PFSK-1 (cell line): ENCODE data around the gene CRYBA4. TPM values are rescaled to one million over a fixed set of nuclear protein-coding genes. Genes with fewer than 3 reads are reported as not detected.

Source experiments
- FOXP2 ChIP-seq: optimal IDR thresholded peaks from 2 replicates; pipeline ENCODE3; 2011; ENCODE audit warnings: borderline replicate concordance, control low read depth, inconsistent platforms; ENCODE audit not compliant: insufficient read depth; ENCODE audit errors: extremely low read length, extremely low read depth
- POLR2AphosphoS5 ChIP-seq: IDR thresholded peaks from 2 replicates; pipeline ENCODE4 v1.6.1; 2012; ENCODE audit warnings: low read depth, mild to moderate bottlenecking, control low read depth, low read length, moderate library complexity
- SIN3A ChIP-seq: IDR thresholded peaks from 2 replicates; pipeline ENCODE4 v1.6.1; 2012; ENCODE audit warnings: mild to moderate bottlenecking, low read length, moderate library complexity, borderline replicate concordance; ENCODE audit not compliant: insufficient read depth
- TAF1 ChIP-seq: IDR thresholded peaks from 2 replicates; pipeline ENCODE4 v1.6.1; 2012; ENCODE audit warnings: low read length, control low read depth, borderline replicate concordance; ENCODE audit not compliant: insufficient read depth
- polyA plus RNA-seq: library from polyadenylated mRNA; unstranded; fragments of >200 nt; gene quantifications from one replicate; pipeline ENCODE4 v1.2.1, GENCODE V29; 2012; ENCODE audit warnings: low read depth, missing spikeins; ENCODE audit not compliant: insufficient read length
- TF ChIP-seq, protein P1 (sequence below), 2 experiments: IDR thresholded peaks; 2 replicates each; pipeline versions ENCODE4 v1.6.1 to v1.8.0; 2011 to 2012; ENCODE audit warnings: low read depth in 2 of 2, low read length in 2 of 2, control low read depth in 1 of 2, inconsistent platforms in 1 of 2, mild to moderate bottlenecking in 1 of 2, moderate library complexity in 1 of 2; ENCODE audit not compliant: insufficient read depth in 1 of 2

CRYBA4 gene
- not detected for polyA plus RNA-seq

DNA sequence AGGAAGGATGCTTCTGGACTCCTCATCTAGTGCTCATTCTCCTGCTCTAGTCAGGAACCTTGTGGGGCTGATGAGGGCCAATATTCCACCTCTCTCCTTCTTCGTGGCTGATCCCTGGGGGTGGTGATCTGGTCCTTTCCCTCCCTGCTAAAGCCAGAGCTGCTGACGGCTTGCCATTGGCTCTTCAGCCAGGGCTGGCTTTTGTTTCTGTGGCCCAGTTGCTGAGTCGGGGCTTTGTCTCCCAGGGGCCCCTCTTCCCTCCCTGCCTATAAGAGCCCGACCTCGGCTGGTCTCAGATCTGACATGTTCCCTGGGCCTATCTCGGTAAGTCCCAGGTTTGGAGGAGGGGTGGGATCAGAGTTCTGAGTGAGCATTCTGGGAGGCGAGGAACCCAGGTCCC, at the start of gene CRYBA4:
TSS of gene CRYBA4 (plus strand) at position 301 of the 400 bp plus-strand sequence. CDS start 634 bp downstream, outside the sequence.
- no peak for TF ChIP-seq TAF1
- no peak for TF ChIP-seq FOXP2
- TF ChIP-seq, protein P1, sequence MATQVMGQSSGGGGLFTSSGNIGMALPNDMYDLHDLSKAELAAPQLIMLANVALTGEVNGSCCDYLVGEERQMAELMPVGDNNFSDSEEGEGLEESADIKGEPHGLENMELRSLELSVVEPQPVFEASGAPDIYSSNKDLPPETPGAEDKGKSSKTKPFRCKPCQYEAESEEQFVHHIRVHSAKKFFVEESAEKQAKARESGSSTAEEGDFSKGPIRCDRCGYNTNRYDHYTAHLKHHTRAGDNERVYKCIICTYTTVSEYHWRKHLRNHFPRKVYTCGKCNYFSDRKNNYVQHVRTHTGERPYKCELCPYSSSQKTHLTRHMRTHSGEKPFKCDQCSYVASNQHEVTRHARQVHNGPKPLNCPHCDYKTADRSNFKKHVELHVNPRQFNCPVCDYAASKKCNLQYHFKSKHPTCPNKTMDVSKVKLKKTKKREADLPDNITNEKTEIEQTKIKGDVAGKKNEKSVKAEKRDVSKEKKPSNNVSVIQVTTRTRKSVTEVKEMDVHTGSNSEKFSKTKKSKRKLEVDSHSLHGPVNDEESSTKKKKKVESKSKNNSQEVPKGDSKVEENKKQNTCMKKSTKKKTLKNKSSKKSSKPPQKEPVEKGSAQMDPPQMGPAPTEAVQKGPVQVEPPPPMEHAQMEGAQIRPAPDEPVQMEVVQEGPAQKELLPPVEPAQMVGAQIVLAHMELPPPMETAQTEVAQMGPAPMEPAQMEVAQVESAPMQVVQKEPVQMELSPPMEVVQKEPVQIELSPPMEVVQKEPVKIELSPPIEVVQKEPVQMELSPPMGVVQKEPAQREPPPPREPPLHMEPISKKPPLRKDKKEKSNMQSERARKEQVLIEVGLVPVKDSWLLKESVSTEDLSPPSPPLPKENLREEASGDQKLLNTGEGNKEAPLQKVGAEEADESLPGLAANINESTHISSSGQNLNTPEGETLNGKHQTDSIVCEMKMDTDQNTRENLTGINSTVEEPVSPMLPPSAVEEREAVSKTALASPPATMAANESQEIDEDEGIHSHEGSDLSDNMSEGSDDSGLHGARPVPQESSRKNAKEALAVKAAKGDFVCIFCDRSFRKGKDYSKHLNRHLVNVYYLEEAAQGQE (IDR thresholded peaks at IDR 0.05; ENCODE audit: insufficient read depth in 1 of 2, low read depth in 2 of 2, low read length in 2 of 2), result no peak
- TF ChIP-seq SIN3A, result no peak
- no peak for TF ChIP-seq POLR2AphosphoS5

DNA sequence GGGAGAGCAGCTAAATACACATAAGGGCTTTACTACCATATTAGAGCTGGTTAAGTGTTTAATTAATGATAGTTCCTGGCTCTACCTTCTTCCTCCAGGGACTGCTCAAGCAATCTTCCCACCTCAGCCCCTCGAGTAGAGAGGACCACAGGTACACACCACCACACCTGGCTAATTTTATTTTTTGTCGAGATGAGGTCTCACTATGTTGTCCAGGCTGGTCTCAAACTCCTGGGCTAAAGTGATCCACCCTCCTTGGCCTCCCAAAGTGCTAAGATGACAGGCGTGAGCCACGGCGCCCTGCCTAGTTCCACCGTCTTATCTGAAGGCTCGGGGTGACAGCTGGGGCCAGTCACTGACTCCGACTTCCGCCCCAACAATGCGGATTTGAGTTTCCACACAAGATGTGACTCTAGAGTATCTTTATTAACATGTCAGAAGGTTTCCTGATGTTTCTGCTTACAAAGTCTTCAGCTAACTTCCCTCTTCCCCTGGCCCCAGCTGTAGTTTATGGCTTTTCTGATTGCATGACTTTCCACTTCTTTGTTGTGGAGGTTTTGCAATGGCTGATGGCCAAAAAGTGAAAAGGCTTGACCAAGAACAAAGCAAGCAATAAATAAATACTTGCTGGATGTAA, 48.6 kb upstream of the CRYBA4 start:
- TF ChIP-seq TAF1 (no peak), FOXP2 (no peak), SIN3A (no peak), POLR2AphosphoS5 (no peak)
- TF ChIP-seq, protein P1 (IDR thresholded peaks at IDR 0.05; ENCODE audit: insufficient read depth in 1 of 2, low read depth in 2 of 2, low read length in 2 of 2), result no peak

DNA sequence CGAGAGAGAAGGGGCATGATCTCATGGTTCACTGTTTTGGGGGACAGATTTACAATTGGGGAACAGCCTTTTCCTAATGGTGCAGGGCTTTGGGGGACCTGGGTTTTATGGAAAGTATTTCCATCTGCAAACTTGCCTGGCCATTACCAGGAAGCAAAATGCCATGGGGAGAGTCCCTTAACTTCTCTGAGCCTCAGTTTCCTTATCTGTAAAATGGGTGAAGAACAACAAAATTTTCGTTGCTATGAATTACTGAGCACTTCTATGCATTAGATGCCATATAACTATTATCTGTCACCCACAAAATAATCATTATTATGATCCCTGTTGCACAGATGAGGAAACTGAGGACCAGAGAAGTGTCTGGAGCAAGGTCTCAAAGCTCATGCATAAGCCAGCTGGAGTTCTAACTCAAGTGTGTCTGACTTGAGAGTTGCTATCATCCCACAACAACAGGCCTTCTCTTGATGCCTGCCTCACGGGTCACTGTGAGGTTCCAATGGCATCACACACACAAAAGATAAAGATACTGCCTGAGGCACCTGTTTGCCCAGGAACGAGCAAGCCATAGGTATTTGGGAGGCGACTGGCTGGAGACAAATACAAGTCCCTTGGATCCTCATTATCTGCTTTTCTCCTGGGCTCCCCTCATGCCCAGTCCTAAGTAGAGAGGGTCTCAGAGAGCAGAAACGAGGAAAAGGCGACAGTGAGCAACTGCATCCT, 47.6 kb upstream of the CRYBA4 start:
- TF ChIP-seq FOXP2 (no peak), SIN3A (no peak), TAF1 (no peak), POLR2AphosphoS5 (no peak)
- TF ChIP-seq, protein P1 (IDR thresholded peaks at IDR 0.05; ENCODE audit: insufficient read depth in 1 of 2, low read depth in 2 of 2, low read length in 2 of 2), result no peak

GRCh38 chr22:26576026-26576680, 45.6 kb upstream of the CRYBA4 start:
- TF ChIP-seq FOXP2 (no peak), SIN3A (no peak), TAF1 (no peak), POLR2AphosphoS5 (no peak)
- TF ChIP-seq, protein P1 (IDR thresholded peaks at IDR 0.05; ENCODE audit: insufficient read depth in 1 of 2, low read depth in 2 of 2, low read length in 2 of 2), result no peak
